GM19372 (cell line): ENCODE results near the gene ABAT.

Source experiments
- ATAC-seq: cut with Tn5 transposase; IDR thresholded peaks from one replicate; pipeline ENCODE4 v1.9.1; 2021; ENCODE audit warnings: mild to moderate bottlenecking, low read depth, moderate library complexity; ENCODE audit not compliant: unreplicated experiment

Gene ABAT

GRCh38 chr16:8808009-8808408 lies 133.6 kb downstream of the ABAT start:
- no peak for ATAC-seq

- ATAC-seq: no peak
Observed at GRCh38 chr16:8808613-8809353, 134.4 kb downstream of the ABAT start.

GRCh38 chr16:8812162-8812843 lies 137.9 kb downstream of the ABAT start:
- no peak for ATAC-seq

- ATAC-seq: no peak
Observed at GRCh38 chr16:8814095-8814806, 139.8 kb downstream of the ABAT start.

GRCh38 chr16:8816967-8817655 lies 142.7 kb downstream of the ABAT start:
- ATAC-seq: no peak

DNA sequence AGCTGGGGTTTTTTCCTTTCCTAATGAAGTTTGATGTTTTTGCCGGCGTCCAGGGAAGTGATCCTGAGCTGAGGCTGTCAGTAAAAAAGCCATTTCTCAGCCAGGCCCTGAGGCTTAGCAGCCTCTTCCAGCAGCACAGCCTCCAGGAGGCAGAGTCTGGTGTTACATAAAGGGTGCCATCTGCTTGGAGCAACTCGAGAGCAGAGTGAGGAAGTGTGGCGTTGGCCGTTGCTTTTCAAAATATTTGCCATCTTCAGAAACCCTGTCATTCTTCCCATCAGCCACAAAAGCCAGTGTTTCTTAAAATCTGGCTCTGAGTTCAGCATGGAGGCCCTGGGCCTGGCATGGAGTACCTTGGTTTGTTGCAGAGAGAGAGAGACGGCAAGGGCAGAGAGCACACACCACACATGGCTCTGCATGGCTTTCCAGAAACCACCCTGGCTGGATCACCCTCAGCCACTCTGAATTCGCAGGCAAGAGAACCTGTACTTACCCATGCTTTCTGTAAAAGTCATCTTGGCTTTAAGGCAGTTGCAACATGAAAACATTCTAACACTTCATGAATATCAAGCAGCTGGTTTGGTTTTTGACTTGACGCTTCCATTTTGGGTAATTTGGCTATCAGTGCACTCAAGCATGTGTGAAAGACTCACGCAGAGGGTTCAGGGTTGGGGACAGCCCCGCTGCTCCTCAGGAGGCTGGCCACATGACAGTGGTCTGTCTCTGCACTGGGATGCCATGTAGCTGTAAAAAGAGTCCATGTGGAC lies 144.3 kb downstream of the ABAT start:
- ATAC-seq: peak; percentile 78

DNA sequence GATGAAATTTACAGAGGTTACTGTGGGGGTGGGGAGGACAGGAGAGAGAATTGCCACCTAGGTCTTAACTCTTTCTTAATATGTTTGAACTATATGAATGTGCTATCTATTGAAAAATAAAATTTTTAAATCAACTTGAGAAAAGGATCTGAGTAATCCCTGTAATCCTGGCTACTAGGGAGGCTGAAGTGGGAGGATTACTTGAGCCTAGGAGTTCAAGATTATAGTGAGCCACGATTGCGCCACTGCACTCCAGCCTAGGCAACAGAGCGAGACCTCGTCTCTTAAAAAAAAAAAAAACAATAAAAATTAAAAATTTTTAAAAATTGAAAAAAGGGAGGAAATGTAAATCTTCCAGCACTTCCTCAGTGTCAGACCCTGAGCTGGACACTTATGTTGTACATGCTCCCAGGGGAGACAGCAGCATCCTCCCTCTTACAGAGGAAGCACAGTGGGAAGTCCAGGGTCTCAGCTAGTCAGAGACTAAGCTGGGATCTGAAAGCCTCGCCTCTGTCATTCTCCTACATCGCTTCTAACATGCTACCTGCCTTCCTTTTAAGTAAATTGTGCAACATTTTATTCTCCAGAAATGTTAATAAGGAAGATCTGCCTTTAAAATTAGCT lies 145.1 kb downstream of the ABAT start:
- ATAC-seq: peak; percentile 11

DNA sequence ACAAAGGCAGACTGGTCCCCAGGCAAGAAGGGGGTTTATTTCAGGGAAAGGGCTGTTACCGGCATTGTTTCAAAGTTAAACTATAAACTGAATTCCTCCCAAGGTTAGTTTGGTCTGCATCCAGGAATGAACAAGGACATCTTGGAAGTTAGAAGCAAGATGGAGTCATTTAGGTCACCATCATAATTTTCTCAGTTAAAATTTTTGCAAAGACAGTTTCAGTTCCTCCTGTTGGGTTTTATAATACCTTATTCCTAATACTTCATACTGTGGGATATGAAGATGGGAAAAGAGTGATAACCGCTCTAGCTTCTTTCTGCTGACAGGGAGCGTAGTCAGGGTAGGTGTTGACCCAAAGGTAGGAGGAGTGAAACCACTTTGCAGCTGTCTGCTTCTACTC lies 148.0 kb downstream of the ABAT start:
- ATAC-seq: no peak

GRCh38 chr16:8826278-8826879 lies 152.0 kb downstream of the ABAT start:
- ATAC-seq: no peak

DNA sequence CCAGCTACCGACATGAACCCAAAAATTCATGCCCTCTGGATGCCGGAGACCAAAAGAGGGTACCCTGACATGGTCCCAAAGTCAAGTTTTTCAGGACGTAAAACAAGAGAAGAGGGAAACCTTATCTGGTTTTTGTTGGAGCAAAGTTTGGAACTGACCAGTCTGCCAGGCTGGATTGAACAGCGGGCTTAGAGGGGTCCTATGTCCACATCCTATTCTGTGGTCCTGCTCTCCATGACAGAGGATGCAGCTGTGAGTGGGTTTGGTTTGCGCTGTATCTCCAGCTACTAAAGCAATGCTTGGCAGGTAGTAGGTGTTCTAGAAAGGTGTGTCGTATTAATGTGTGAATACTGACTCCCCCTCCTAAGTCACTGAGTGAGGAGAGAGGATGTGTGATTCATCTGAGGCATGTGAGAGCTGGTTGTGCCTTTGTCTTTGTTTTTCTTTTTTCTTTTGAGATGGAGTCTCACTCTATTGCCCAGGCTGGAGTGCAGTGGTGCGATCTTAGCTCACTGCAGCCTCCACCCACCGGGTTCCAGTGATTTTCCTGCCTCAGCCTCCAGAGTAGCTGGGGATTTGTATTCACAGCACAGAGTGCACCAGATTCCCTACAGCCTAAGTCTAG lies 154.2 kb downstream of the ABAT start:
- no peak for ATAC-seq

DNA sequence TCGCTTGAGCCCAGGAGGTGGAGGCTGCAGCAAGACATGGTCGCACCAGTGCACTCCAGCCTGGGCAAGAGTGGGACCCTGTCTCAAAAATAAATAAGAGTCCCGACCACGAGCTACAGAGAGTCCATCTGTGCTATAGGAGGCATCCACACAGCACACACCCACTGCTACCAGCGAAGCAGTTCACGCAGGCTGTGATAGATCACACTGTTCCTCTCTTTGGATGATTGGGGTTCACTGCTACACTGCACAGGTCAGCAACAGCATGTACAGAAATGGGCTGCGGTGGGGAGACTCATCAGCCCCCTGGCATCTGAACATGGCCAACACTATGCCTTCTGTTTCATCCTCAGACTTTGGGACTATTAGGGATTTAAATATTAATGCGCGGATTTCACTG lies 157.0 kb downstream of the ABAT start:
- no peak for ATAC-seq

DNA sequence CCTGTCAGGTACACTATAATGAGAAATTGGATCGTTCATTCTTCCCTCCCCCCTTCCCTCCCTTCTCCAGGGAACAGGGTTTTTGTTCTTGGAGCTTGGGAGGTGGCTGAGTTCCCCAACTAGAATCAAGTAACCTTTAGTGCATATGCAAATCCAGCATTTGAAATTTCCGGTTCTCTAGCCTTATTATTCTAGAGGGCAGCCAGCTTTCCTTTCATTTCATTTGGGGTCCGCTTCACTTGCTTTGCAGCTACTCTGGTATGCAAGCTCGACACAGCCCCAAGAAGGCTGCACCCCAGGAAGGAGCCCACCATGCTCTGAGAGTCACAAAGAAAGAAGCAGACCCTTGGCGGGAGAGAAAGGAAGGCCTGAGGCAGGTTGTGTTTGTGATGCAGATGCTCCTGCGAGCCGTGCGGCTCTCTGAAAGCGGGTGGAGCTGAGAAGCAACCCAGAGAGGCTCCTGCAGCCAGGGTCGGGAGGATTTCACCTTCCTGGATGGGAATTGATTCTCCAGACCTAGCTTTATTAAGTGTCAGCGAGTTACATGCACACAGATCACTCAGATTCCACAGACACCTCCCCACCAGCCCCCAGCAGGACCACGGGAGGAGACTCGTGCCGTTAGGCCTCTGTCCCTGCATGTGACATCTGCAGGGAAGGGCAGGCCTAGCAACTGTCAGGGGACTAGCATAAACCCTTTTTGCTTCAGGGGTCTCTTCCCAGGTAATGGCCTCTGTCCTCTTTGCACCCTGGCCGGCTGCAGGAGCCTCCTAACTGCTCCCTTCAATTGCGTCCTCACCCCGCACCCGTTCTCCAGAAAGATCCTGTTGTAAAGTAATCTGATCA lies 157.7 kb downstream of the ABAT start:
- ATAC-seq: no peak

DNA sequence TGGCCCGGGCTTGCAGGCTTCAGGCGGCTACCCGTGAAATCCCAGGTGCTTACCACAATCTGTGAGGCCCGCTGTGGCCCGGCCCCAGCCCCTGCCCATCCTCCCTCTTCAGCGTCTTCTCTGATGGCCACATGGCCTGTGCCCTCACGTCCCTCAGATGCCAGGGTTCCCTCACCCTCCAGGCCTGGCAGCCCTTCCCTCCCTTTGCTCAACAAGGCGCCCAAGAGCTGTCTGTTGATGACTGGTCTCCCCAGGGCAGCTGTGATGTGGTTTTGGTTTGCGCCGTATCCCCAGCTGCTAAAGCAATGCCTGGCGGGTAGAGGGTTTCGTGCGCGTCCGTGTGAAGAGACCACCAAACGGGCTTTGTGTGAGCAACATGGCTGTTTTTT lies 158.3 kb downstream of the ABAT start:
- no peak for ATAC-seq
